SK-N-SH (cell line): ENCODE measurements around the gene MUSK. TPM values are rescaled to one million over a fixed set of nuclear protein-coding genes. Genes with fewer than 3 reads are reported as not detected.

ENCODE experiments used
- CTCF ChIA-PET: fragments of 300-600, 350-600 bp; formaldehyde crosslinking; extraction: SDS; loops from one replicate; lab custom pipeline; 2021; lab: Yijun Ruan, JAX
- POLR2A ChIA-PET: fragments of 350-600 bp; sonication (Branson Sonifier 250); formaldehyde crosslinking; extraction: SDS; loops from one replicate; lab custom pipeline; 2020; ENCODE audit warnings: antibody characterized with exemption, inconsistent platforms; lab: Yijun Ruan, JAX
- DNase-seq: peaks from one replicate; pipeline ENCODE4 v3.0.0; 2012
- H2AFZ ChIP-seq: fragments of 200-600 bp; sonication (generic); 2 replicates; pipeline ENCODE4 v1.8.1; 2016; ENCODE audit warnings: antibody characterized with exemption, mild to moderate bottlenecking, low read depth
- H3F3A ChIP-seq: fragments of 200-600 bp; sonication (generic); replicated peaks from 2 replicates; pipeline ENCODE3; 2016; ENCODE audit warnings: antibody characterized with exemption, mild to moderate bottlenecking; ENCODE audit not compliant: insufficient read depth
- H3K27ac ChIP-seq, 2 experiments: fragments of 200-500 bp in 1 of 2; fragments of 200-600 bp in 1 of 2; sonication (Bioruptor generic) in 1 of 2; sonication (generic), shearing (Covaris generic) in 1 of 2; 2 replicates each; pipeline versions ENCODE4 v1.5.1 to v1.6.1; 2014 to 2016; ENCODE audit warnings: low read depth in 2 of 2, inconsistent platforms in 1 of 2, low read length in 1 of 2, mild to moderate bottlenecking in 1 of 2, mixed read lengths in 1 of 2
- H3K27me3 ChIP-seq: fragments of 200-600 bp; sonication (generic), shearing (Covaris generic); 2 replicates; pipeline ENCODE4 v1.6.1; 2016; ENCODE audit warnings: mixed run types; ENCODE audit not compliant: insufficient read depth
- H3K36me3 ChIP-seq, 2 experiments: fragments of 200-500 bp in 1 of 2; fragments of 200-600 bp in 1 of 2; sonication (Bioruptor generic) in 1 of 2; sonication (generic) in 1 of 2; replicated peaks in 1 of 2; 2 replicates each; pipeline versions ENCODE3 to v1.5.1; 2014 to 2016; ENCODE audit warnings: low read length in 1 of 2, mild to moderate bottlenecking in 1 of 2; ENCODE audit not compliant: insufficient read depth in 2 of 2, control insufficient read depth in 1 of 2
- H3K4me1 ChIP-seq, 2 experiments: fragments of 200-500 bp in 1 of 2; fragments of 200-600 bp in 1 of 2; sonication (Bioruptor generic) in 1 of 2; sonication (generic), shearing (Covaris generic) in 1 of 2; 2 replicates each; pipeline versions ENCODE4 v1.5.1 to v1.6.1; 2014 to 2016; ENCODE audit warnings: low read depth in 1 of 2, low read length in 1 of 2, mixed run types in 1 of 2; ENCODE audit not compliant: insufficient read depth in 2 of 2, control insufficient read depth in 1 of 2
- H3K4me2 ChIP-seq: fragments of 200-600 bp; sonication (generic), shearing (Covaris generic); 2 replicates; pipeline ENCODE4 v1.6.1; 2017; ENCODE audit warnings: mixed run types
- H3K4me3 ChIP-seq, 2 experiments: fragments of 200-500 bp in 1 of 2; fragments of 200-600 bp in 1 of 2; sonication (Bioruptor generic) in 1 of 2; sonication (generic), shearing (Covaris generic) in 1 of 2; 2 replicates each; pipeline versions ENCODE4 v1.5.1 to v1.8.1; 2014 to 2016; ENCODE audit warnings: low read depth in 2 of 2, inconsistent platforms in 1 of 2, low read length in 1 of 2, mild to moderate bottlenecking in 1 of 2, mixed read lengths in 1 of 2, moderate library complexity in 1 of 2
- H3K79me2 ChIP-seq: fragments of 200-600 bp; sonication (generic); 2 replicates; pipeline ENCODE4 v1.8.1; 2017; ENCODE audit warnings: mild to moderate bottlenecking; ENCODE audit not compliant: insufficient read depth
- H3K9ac ChIP-seq: fragments of 200-600 bp; sonication (generic); 2 replicates; pipeline ENCODE4 v1.6.1; 2017; ENCODE audit warnings: mixed run types
- H3K9me2 ChIP-seq: fragments of 200-600 bp; sonication (generic); 2 replicates; pipeline ENCODE4 v1.6.1; 2017; ENCODE audit warnings: mixed run types
- H3K9me3 ChIP-seq: fragments of 200-600 bp; sonication (generic); 2 replicates; pipeline ENCODE4 v1.6.1; 2017; ENCODE audit warnings: mixed run types, mild to moderate bottlenecking, moderate library complexity
- H4K20me1 ChIP-seq: fragments of 200-600 bp; sonication (generic); 2 replicates; pipeline ENCODE4 v1.6.1; 2017; ENCODE audit warnings: mild to moderate bottlenecking, mixed run types; ENCODE audit not compliant: insufficient read depth
- ELF1 ChIP-seq: IDR thresholded peaks from 2 replicates; pipeline ENCODE4 v1.4.0; 2012
- EP300 ChIP-seq, 2 experiments: IDR thresholded peaks; 2 replicates each; pipeline versions ENCODE4 v1.4.0 to v1.6.1; 2012; ENCODE audit warnings: borderline replicate concordance in 1 of 2, low read depth in 1 of 2, low read length in 1 of 2
- FOSL2 ChIP-seq: IDR thresholded peaks from 2 replicates; pipeline ENCODE4 v1.4.0; 2012; ENCODE audit warnings: low read depth, mild to moderate bottlenecking, moderate library complexity, borderline replicate concordance
- FOXJ3 ChIP-seq: sonication (generic); formaldehyde crosslinking; IDR thresholded peaks from 2 replicates; pipeline ENCODE4 v1.5.1; 2020; ENCODE audit warnings: mild to moderate bottlenecking, missing genetic modification reagents
- GABPA ChIP-seq: IDR thresholded peaks from 2 replicates; pipeline ENCODE4 v1.4.0; 2012; ENCODE audit warnings: low read depth, mild to moderate bottlenecking
- NFIC ChIP-seq: IDR thresholded peaks from 2 replicates; pipeline ENCODE4 v1.4.0; 2012; ENCODE audit warnings: borderline replicate concordance
- NRF1 ChIP-seq: IDR thresholded peaks from 2 replicates; pipeline ENCODE4 v1.6.1; 2012; ENCODE audit warnings: low read depth, mild to moderate bottlenecking, low read length
- POLR2AphosphoS5 ChIP-seq: IDR thresholded peaks from 2 replicates; pipeline ENCODE4 v1.6.1; 2012; ENCODE audit warnings: low read depth, low read length
- RCOR1 ChIP-seq: fragments of 150-350 bp; IDR thresholded peaks from 2 replicates; pipeline ENCODE4 v1.6.1; 2017; ENCODE audit warnings: antibody characterized with exemption, low read length
- RXRA ChIP-seq: IDR thresholded peaks from 2 replicates; pipeline ENCODE4 v1.4.0; 2012; ENCODE audit warnings: low read depth, mild to moderate bottlenecking, borderline replicate concordance
- SIN3A ChIP-seq: IDR thresholded peaks from 2 replicates; pipeline ENCODE4 v1.6.1; 2012; ENCODE audit warnings: low read depth, mild to moderate bottlenecking, low read length, moderate library complexity, borderline replicate concordance
- SMC3 ChIP-seq: IDR thresholded peaks from 2 replicates; pipeline ENCODE4 v1.6.1; 2012; ENCODE audit warnings: low read depth, low read length, improper control_type of control experiment
- TCF12 ChIP-seq: IDR thresholded peaks from 2 replicates; pipeline ENCODE4 v1.4.0; 2012
- TEAD4 ChIP-seq: IDR thresholded peaks from 2 replicates; pipeline ENCODE4 v1.4.0; 2012; ENCODE audit warnings: mild to moderate bottlenecking, borderline replicate concordance; ENCODE audit not compliant: insufficient read depth
- USF1 ChIP-seq: IDR thresholded peaks from 2 replicates; pipeline ENCODE4 v1.4.0; 2012; ENCODE audit warnings: low read depth, borderline replicate concordance
- USF2 ChIP-seq: fragments of 150-350 bp; IDR thresholded peaks from 2 replicates; pipeline ENCODE4 v1.6.1; 2017; ENCODE audit warnings: antibody characterized with exemption, low read length, low read depth, borderline replicate concordance
- YY1 ChIP-seq: IDR thresholded peaks from 2 replicates; pipeline ENCODE4 v1.4.0; 2012; ENCODE audit warnings: low read depth, mild to moderate bottlenecking
- ZBTB33 ChIP-seq: IDR thresholded peaks from 2 replicates; pipeline ENCODE4 v1.4.0; 2012; ENCODE audit warnings: low read depth, borderline replicate concordance
- WGBS: methylation state at CpG from one replicate; pipeline ENCODE4 v1.1.6; 2017; ENCODE audit warnings: low lambda C conversion rate; 5-methylcytosine and 5-hydroxymethylcytosine counted together
- polyA plus RNA-seq, 3 experiments: library from polyadenylated mRNA; depleted of rRNA; stranded (reverse); fragments of >200 nt; gene quantifications; 2 replicates each; pipeline ENCODE4 v1.2.3, GENCODE V29; 2012
- TF ChIP-seq, protein P1 (sequence below): IDR thresholded peaks from 2 replicates; pipeline ENCODE4 v1.4.0; 2012; ENCODE audit warnings: low read depth
- TF ChIP-seq, protein P2 (sequence below): IDR thresholded peaks from 2 replicates; pipeline ENCODE4 v1.6.1; 2012; ENCODE audit warnings: mild to moderate bottlenecking, low read depth, low read length, moderate library complexity

The MUSK gene
- polyA plus RNA-seq, 1 of the 3 experiments (the other 2 are of a cell fraction), result not detected

DNA sequence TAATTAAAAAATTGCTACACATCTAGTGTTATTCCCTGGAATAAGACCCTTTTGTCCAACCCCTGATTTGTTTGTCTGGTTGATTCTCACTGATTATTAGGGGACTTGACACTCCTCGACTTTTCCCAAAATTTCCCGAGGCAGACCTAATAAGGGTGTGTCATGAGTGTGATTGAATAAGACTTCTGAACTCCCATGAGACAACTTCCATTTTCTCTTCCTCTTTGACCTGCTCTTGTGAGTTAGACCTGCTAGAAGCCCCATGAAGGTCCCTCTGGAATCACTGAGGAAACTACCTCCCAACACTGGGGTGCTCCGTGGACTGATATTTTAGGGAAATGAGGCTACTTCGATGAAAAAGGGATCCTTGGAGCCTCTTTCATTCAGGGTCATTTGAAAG lies 83.4 kb downstream of the MUSK start:
- no peaks in the 10 kb centered on the region for H4K20me1 ChIP-seq
- no peaks in the 10 kb centered on the region for H3K36me3 ChIP-seq
- peaks cover 14% of the 10 kb centered on the region for H3F3A ChIP-seq
- peak overlapping the region in 1 of 2 experiments; percentile 70; a peak in 2 of 4 replicates for H3K27ac ChIP-seq
- H3K9me3 ChIP-seq, result no peaks in the 10 kb centered on the region
- no peak for DNase-seq
- no peak overlapping the region for H2AFZ ChIP-seq
- TF ChIP-seq USF2 (no peak), SMC3 (no peak)
- 93% methylated on average over 4 of the region's 4 CpGs for WGBS
- H3K9ac ChIP-seq, result no peak overlapping the region
- no peaks in the 10 kb centered on the region for H3K79me2 ChIP-seq
- POLR2A ChIA-PET, result no interaction called here
- H3K4me2 ChIP-seq, result no peak overlapping the region; the same call in 1 of the 2 replicates
- peaks cover 15 to 28% of the 10 kb centered on the region in 2 experiments; a peak in 3 of 4 replicates for H3K4me1 ChIP-seq
- no peak overlapping the region for H3K4me3 ChIP-seq
- H3K27me3 ChIP-seq, result no peaks in the 10 kb centered on the region
- no peaks in the 10 kb centered on the region for H3K9me2 ChIP-seq
- CTCF ChIA-PET, result no interaction called here

GRCh38 chr9:110752766-110753165 lies 84.2 kb downstream of the MUSK start:
- POLR2A ChIA-PET, result no interaction called here
- H3K9me3 ChIP-seq, result no peaks in the 10 kb centered on the region
- no peak for DNase-seq
- H3K4me2 ChIP-seq, result no peak overlapping the region; the same call in 1 of the 2 replicates
- H3K9me2 ChIP-seq, result 0 out of 2 replicates have a peak, but pooled peaks cover 4% of the 10 kb centered on the region
- no peaks in the 10 kb centered on the region for H3K36me3 ChIP-seq
- H3K4me1 ChIP-seq, result peaks cover 15 to 28% of the 10 kb centered on the region in 2 experiments; a peak in 3 of 4 replicates
- H3K9ac ChIP-seq, result no peak overlapping the region
- H4K20me1 ChIP-seq, result no peaks in the 10 kb centered on the region
- no peak overlapping the region for H2AFZ ChIP-seq
- CTCF ChIA-PET, result no interaction called here
- H3F3A ChIP-seq, result peaks cover 14% of the 10 kb centered on the region
- no peaks in the 10 kb centered on the region for H3K27me3 ChIP-seq
- 37% methylated on average over 2 of the region's 2 CpGs for WGBS
- no peaks in the 10 kb centered on the region for H3K79me2 ChIP-seq
- H3K27ac ChIP-seq, result peak overlapping the region in 1 of 2 experiments; percentile 70; a peak in 2 of 4 replicates
- H3K4me3 ChIP-seq, result no peak overlapping the region
- TF ChIP-seq FOSL2, result peak; percentile 93
- TF ChIP-seq TEAD4, result peak; percentile 65; the same call in 1 of the 2 replicates
- TF ChIP-seq EP300 (IDR thresholded peaks at IDR 0.05; ENCODE audit: borderline replicate concordance in 1 of 2, low read depth in 1 of 2, low read length in 1 of 2), result peak; percentile 22 to 92; a peak in 2 of 4 replicates
- peak; percentile 92 for TF ChIP-seq RXRA
- peak; percentile 47; the same call in 1 of the 2 replicates for TF ChIP-seq SIN3A
- no peak for TF ChIP-seq RCOR1
- TF ChIP-seq, protein P1, sequence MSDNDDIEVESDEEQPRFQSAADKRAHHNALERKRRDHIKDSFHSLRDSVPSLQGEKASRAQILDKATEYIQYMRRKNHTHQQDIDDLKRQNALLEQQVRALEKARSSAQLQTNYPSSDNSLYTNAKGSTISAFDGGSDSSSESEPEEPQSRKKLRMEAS, result peak; percentile 72; the same call in 1 of the 2 replicates
- TF ChIP-seq ZBTB33, result 0 out of 2 replicates have a peak, but pooled peaks have one; percentile 72
- peak; percentile 95 for TF ChIP-seq ELF1
- no peak for TF ChIP-seq NRF1
- no peak for TF ChIP-seq FOXJ3
- peak; percentile 97 for TF ChIP-seq NFIC
- TF ChIP-seq TCF12, result peak; percentile 91
- TF ChIP-seq USF1, result 0 out of 2 replicates have a peak, but pooled peaks have one; percentile 14
- TF ChIP-seq, protein P2, sequence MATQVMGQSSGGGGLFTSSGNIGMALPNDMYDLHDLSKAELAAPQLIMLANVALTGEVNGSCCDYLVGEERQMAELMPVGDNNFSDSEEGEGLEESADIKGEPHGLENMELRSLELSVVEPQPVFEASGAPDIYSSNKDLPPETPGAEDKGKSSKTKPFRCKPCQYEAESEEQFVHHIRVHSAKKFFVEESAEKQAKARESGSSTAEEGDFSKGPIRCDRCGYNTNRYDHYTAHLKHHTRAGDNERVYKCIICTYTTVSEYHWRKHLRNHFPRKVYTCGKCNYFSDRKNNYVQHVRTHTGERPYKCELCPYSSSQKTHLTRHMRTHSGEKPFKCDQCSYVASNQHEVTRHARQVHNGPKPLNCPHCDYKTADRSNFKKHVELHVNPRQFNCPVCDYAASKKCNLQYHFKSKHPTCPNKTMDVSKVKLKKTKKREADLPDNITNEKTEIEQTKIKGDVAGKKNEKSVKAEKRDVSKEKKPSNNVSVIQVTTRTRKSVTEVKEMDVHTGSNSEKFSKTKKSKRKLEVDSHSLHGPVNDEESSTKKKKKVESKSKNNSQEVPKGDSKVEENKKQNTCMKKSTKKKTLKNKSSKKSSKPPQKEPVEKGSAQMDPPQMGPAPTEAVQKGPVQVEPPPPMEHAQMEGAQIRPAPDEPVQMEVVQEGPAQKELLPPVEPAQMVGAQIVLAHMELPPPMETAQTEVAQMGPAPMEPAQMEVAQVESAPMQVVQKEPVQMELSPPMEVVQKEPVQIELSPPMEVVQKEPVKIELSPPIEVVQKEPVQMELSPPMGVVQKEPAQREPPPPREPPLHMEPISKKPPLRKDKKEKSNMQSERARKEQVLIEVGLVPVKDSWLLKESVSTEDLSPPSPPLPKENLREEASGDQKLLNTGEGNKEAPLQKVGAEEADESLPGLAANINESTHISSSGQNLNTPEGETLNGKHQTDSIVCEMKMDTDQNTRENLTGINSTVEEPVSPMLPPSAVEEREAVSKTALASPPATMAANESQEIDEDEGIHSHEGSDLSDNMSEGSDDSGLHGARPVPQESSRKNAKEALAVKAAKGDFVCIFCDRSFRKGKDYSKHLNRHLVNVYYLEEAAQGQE, result no peak
- TF ChIP-seq GABPA, result no peak
- peak; percentile 39; the same call in 1 of the 2 replicates for TF ChIP-seq YY1
- TF ChIP-seq POLR2AphosphoS5, result peak; percentile 64; the same call in 1 of the 2 replicates
